Fibroblast of upper back skin (primary cell): Measurements from ENCODE around the gene IGDCC3.
A peak's percentile ranks its signal among the peaks of the same experiment; 100 is the strongest.

ENCODE experiments used
- DNase-seq: peaks from one replicate; pipeline ENCODE4 v3.0.0-alpha.2; 2013

IGDCC3 gene

DNA sequence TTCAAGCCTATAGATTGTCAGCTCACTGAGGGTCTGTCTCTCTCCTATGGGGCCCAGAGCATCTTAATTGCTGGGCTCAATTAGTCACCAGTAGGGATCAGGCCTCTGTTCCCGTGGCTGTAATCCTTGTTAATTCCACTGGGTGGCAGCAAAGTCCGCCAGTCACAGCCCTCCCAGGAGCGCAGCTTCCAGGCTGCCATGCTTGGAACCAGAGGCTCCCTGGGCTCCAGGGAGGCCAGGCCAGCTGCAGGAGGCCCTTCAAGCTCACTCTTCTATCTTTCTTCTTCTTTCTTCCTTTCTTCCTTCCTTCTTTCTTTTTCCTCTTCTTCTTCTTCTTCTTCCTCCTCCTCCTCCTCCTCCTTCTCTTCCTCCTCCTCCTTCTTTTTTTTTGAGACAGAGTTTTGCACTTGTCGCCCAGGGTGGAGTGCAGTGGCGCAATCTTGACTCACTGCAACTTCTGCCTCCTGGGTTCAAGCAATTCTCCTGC, 58.9 kb downstream of the IGDCC3 start:
- DNase-seq: peak; percentile 76

DNA sequence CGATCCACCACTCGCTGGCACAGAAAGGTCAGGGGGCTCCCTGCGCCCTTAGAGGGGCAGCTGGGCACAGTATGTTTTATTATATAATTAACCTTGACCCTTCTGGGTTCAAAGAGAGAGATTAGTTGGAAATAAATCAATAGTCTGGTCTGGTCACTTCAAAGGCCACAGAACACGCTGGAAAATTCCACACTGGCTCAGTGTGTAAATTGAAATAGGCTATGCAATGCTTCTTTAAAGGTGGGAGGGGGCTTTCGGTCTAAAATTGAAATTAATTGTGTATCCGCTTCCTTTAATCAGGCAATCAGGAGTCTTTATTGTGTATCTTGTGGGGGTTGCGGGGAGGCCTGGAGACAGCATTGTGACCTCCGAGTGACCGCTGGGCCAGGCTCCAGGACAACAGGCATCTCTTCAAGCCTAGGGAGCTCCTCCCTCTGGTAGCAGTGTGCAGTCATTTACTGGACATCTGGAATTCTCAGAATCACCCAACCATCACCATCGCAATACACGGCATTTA, 65.3 kb downstream of the IGDCC3 start:
- DNase-seq: no peak

DNA sequence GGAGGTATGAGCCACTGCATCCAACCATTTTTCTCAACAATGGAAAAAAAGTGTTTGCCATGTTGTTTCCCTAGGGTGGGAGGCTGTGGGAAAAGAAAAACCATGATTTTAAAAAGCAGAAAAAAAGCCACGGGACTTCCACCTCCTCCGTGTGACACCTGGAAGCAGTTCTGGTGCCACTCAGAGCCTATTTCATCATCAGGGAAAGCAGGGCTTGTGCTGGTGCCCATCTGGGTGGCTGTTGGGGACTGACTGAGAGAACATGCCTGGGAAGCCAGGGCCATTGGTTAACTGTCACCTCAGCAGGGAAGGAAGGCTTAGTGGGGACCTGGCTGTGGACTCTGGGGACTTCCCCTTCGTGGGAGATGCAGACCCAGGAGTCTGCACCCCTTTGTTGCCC, 66.0 kb downstream of the IGDCC3 start:
- DNase-seq: no peak

DNA sequence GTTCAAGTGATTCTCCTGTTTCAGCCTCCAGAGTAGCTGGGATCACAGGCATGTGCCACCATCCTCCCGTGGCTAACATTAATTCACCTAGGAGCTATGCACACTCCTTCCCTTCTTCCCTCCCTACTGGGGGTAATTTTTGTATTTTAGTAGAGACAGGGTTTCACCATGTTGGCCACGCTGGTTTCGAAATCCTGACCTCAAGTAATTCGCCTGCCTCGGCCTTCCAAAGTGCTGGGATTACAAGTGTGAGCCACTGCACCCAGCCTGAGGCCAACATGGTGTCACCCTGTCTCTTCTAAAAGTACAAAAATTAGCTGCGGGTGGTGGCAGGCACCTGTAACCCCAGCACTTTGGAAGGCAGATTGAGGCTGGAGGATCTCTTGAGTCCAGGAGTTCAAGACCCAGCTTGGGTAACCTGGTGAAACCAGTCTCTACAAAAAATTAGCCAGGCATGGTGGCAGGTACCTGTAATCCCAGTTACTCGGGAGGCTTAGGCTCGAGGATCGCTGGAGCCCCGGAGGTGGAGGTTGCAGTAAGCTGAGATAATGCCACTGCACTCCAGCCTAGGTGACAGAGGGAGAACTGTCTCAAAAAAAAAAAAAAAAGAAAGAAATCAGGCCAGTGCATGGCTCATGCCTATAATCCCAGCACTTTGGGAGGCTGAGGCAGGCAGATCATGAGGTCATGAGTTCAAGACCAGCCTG, 67.2 kb downstream of the IGDCC3 start:
- no peak for DNase-seq

DNA sequence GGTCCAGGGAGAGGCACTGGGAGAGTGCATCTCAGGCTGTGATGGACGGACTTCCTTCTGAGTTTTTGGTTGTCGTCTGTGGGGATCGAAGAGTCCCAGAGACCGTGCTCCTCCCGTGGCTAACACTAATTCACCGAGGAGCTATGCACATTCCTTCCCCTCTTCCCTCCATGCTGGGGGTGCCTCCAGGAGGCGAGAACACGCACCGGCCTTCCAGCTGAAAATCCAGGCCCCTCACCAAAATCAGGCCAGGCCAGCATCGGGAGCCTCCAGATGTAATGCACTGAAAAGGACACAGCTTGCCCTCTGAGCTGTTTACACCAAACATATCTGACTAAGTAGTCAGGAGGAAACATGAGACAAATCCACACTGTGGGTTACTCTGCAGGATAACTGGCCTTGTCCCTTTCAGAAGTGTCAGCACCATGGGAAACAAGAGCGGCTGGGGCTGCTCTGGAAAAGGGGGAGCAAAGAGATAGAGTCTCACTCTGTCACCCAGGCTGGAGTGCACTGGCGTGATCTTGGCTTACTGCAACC, 67.9 kb downstream of the IGDCC3 start:
- no peak for DNase-seq

DNA sequence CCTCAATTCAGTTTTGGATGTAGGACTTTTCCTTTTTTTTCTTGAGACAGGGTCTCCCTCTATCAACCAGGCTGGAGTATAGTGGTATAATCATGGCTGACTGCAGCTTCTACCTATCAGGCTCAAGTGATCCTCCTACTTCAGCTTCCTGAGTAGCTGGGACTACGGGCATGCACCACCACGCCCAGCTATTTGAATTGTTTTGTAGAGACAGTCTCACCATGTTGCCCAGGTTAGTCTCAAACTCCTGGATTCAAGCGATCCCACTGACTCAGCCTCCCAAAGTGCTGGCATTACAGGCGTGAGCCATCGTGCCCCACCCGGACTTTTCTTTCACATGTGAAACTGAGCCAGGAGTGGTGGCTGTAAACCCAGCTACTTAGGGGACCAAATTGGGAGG, 69.8 kb downstream of the IGDCC3 start:
- DNase-seq: no peak

DNA sequence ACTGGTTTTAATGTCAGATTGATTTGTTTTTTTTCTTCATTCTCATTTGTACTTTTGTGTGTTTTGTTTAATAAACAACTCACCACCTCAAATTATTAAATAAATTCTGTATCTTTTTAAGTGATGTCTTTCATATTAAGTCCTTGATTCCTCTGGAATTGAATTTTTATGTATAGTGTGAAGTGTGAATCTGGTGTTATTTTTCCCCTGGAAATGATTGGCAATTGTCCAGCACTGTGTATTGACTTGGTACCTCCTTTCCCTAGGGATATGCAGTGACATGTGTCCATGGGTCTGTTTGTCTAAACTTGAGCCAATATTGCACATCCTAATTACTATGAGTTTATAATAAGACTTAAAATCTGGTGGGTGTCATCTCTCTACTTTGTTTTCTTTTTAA, 71.3 kb downstream of the IGDCC3 start:
- no peak for DNase-seq

DNA sequence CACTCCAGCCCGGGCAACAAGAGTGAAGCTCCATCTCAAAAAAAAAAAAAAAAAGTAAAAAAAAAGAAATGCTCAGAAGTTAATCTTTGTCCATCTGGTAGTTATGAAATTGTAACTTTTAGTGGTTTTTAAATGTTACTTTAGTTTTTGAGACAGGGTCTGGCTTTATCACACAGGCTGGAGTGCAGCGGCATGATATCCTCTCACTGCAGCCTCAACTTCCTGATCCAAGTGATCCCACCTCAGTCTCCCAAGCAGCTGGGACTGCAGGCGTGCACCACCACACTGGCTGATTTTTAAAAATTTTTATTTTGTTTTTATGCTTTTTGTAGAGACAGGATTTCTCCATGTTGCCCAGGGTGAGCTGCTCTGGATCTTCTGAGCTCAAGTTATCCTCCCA, 72.0 kb downstream of the IGDCC3 start:
- DNase-seq: no peak

DNA sequence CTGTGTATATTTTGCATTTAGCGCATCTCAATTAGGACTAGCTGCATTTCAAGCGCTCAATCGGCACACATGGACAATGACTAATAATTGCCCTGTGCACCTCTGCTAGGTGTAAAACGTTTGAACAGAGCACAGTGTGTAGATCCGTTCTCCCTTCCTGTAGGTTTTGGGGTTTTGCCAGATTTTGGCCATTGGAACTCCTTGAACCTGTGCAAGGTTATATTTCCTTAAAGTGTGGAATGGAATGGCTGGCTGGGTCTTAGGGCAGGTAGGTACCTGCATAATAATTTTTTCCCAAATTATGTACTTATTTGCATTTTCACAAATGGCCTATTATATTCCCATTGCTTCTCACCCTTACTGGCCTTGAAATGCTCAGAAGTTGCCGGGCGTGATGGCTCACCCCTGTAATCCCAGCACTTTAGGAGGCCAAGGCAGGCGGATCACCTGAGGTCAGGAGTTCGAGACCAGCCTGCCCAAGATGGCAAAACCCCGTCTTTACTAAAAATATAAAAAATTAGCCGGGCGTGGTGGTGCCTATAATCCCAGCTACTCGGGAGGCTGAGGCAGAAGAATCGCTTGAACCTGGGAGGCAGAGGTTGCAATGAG, 72.5 kb downstream of the IGDCC3 start:
- DNase-seq: no peak

DNA sequence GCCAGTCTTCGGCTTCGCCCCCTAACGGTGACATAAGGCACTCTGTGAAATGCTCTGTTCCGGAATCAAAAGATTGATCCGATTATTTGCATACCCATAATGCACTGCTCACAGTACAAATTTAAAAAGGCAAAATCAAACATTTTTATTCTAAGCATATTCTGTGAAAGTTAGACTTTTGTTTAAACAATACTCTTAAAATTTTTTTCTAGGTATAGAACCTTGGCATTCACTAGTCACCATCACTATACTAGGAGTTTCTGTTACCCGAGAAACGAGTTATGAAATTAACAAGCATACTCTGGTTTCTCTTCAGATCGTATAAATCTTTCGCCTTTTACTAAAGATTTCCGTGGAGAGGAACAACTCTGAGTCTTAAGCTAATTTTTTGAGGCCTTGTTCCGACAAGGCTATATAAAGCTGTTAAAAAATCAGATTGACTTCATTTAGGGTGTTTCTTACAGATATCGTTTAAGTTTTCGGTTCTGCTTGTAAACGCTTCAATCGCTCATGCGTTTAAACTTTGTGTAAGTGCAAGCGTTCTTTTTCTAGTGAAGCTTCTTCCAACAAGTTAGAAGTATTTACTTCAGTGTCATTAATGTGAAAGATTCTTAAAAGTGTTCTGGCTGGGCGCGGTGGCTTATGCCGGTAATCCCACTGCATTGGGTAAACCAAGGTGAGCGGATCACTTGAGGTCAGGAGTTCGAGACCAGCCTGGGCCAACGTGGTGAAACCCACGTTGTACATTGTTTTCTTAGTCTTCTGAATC, 73.2 kb downstream of the IGDCC3 start, which contains the start of gene RNU5B-1:
RNU5B-1 (plus strand) TSS at position 297 of the 769 bp plus-strand sequence.
- peak; percentile 99 for DNase-seq

DNA sequence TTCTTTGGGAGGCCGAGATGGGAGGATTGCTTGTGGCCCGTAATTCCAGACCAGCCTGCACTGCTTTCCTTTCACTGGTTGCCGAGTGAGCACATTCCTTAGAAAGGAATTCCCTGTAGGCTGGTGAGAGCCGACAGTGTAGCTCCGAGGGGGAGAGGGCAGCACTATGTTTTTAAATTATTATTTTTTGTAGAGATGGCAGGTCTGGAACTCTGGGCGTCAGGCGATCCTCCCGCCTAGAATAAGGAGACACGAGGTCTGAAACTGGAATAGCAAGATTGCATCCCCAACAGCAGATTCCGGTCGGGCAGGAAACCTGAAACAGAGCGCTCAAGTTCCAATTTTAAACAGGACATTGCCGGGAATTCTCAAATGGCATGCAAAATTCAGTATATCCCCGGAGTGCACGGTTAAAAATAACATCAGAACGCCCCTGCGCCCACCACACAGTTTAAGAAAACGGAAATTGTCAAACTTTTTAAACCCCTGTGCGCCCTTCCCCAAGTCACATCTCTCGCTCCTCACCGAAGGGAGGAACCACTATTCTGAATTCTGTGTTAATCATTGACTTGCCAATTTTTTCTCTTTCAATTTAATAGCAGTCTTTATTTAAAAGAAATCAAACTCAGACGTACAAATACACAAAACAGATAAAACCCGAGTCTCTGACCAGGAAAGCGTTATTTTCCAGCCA, 74.0 kb downstream of the IGDCC3 start:
- DNase-seq: peak; percentile 65

DNA sequence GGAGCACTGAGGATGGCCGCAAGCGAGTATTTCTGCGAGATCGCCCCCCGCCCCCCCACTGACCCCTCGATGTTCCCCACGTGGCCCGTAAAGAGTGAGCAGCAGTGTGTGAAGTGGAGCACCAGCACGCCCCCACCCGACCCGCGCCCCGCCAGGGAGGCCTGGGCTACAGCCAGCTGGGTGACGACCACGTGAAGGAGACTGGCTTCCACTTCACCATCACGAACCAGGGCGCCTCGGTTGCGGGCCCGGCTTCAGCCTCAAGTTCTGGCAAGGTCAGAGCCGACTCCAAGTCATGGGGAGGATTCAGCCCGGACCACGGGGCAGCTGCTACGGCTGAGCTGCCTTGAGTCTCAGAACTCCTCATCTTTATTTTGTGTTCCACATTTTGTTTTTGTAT, 75.7 kb downstream of the IGDCC3 start:
- DNase-seq: no peak

DNA sequence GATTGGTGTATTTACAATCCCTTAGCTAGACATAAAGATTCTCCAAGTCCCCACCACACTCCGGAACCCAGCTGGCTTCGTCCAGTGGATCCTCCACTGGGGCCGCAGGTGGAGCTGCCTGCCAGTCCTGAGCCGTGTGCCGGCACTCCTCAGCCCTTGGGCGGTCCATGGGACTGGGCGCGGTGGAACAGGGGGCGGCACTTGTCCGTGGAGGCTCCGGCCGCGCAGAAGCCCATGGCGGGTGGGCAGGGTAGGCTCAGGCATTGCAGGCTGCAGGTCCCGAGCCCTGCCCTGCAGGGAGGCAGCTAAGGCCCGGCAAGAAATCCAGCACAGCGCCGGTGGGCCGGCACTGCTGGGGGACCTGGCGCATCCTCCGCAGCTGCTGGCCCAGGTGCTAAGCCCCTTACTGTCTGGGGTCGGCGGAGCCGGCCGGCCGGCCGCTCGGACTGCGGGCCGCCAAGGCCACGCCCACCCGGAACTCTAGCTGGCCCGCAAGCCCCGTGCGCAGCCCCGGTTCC, 76.8 kb downstream of the IGDCC3 start:
- DNase-seq: no peak

DNA sequence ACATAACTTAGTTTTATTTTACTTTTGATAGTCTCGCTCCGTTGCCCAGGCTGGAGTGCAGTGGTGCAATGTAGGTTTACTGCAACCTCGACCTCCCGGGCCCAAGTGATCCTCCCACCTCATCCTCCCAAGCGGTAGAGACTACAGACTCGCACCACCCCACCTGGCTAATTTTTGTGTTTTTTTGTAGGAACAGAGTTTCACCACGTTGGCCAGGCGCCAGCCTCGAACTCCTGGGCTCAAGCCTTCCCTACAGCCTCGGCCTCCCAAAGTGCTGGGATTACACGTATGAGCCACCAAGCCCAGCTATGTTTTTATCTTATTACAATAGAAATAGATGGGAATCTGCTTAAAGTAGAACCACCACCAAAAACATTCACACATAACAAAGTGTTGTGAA, 79.1 kb downstream of the IGDCC3 start:
- no peak for DNase-seq

DNA sequence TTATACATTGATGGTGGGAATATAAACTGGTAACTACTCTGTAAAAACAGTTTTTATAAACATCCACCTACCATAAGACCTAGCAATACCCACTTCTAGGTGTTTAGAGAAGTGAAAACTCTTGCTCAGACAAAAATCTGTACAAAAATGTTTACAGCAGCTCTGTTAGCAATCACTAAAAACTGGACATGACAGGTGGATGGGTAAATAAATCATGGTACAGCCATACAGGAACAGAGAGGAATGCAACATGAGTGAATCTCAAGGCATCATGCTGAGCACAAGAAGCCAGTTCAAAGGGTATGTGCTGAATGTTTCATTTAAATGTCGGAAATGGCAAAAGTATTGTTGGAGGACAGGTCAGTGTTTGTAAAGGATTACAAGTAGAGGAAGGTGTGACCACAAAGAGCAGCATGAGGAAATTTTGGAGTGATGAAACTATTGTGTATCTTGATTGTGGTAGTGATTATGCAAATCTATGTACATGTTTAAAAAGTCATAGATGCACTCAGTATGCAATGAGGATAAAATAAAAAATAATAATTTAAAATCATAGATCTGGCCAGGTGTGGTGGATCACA, 84.8 kb downstream of the IGDCC3 start:
- DNase-seq: no peak

DNA sequence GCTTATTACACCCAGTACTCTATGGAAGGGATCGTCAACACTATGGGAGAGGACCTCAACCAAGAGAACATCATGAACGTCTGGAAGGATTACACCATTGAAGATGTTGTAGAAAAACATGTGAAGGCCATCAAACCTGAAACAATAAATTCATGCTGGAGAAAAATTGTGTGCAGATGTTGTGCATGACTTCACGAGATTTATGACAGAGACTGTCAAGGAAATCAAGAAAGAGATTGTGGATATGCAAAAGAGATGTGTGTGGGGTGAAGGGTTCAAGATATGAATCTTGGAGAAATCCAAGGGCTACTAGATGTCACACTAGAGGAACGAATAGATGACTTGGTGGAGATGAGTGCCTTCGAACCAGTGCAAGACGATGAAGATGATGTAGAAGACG, 87.6 kb downstream of the IGDCC3 start:
- DNase-seq: no peak

DNA sequence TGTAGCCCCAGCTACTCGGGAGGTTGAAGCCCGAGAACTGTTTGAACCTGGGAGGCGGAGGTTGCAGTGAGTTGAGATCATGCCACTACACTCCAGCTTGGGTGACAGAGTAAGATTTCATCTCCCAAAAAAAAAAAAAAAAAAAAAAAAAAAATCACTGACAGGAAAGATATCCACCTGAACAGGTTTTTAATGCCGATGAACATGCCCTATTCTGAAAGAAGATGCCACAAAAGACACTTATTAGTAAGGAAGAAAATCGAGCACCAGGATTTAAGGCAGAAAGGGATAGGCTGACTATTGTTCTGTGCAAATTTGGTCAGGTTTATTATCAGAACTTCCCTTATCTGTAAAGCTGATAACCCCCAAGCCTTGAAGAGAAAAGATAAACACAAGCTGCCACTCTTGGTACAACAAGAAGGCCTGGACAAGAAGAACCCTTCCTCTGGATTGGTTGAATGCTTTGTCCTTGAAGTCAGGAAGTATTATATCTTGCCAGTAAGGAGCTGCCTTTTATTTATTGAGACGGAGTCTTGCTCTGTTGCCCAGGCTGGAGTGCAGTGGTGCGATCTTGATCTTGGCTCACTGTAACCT, 88.4 kb downstream of the IGDCC3 start:
- no peak for DNase-seq

DNA sequence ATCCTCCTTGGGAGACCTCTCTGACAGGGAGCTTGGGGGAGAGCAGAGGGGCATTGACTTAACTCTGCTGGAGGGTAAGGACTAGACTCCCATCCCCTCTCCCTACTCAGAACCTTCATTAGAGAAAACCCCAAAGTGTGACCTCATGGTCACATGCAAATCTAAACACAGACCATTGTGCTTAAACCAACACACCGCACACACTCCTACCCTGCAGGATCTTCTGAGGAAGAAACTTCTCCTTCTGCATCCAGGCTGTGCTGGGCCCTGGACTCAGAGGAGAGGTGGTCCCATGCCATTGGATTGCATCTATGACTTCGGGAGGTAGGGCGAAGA, 90.3 kb downstream of the IGDCC3 start:
- DNase-seq: no peak

DNA sequence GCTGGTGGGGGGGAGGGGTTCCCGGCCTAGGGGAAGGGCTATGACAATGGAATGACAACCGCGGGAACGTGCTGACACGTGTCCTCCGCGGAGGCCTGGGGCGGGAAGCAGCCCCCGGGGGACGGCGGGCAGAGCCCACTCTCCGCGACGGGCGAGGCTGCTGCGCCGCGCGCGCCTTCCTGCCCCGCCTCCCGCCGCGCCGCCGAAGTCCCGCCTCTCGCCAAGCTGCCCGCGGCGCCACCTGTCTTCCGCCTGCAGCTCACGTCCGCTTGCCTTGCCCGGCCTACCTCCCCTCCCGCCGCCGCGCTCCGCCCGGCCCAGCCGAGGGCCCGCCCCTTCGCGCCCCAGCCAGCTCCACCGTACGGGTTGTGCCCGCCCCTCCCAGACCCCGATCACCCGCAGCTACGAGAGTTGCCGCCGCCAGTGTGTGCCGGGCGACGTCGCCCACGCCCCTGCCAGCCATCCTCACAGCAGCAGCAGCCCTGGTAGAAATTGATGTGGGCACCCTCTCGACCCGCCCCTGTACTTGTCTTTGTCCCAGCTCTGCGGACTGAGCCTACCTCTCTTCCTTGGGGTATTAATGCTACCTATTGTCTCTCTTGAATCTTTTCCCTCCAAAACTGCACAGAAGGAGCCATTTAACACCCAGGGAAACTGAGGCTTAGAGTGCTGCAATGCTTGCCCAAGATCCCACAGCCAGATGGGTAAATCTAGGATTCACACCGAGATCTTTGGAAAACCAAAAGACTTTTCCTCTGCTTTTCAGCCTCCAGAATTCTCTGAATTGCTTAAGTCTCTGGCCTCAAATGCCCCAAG, 90.9 kb downstream of the IGDCC3 start, which contains the start of gene PARP16:
PARP16 (minus strand) TSS at position 180 of the 816 bp plus-strand sequence. CDS start 457 bp downstream, outside the sequence.
- DNase-seq: peak; percentile 78

DNA sequence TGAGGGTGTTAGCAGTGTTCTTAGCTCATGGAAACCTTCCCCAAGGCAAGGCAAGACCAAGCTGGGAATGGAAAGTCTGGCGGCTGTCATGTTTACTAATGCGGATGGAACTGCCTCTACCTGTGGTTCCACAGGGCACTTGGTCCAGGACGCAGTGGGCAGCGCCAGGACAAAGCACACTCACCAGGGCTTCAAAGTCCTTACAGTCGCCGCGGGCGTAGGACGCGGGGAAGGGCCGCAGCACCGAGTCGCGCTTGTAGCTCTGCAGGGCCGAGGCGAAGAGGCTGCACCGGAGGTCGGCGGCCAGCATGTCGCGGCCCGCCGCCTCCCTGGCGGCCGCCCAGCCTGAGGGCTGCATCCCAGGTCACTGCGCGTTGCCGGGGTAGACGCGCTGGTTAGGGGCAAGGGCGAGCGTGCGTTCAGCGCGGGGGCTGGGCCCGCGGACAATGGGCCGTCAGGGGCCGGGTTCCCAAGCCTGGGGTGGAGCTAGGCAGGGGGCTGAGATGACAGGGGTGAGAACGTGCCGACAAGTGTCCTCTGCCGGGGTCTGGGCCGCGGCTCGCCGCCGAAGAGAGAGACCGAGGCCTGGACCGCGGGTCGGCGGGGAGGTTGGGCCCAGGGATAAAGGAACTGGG, 91.6 kb downstream of the IGDCC3 start:
- no peak for DNase-seq
